Keratinocyte (primary cell): ENCODE measurements around the gene ABHD5. TPM values are rescaled to one million over a fixed set of nuclear protein-coding genes. Genes with fewer than 3 reads are reported as not detected.

Experiments used
- DNase-seq: peaks from one replicate; pipeline ENCODE4 v3.0.0-alpha.2; 2011; ENCODE audit warnings: low read depth, missing footprints, low spot score
- FAIRE-seq: peaks from 2 replicates; lab custom pipeline; 2011; peaks lifted over from hg19 to GRCh38; lab: Jason Lieb, UNC
- H2AFZ ChIP-seq: 2 replicates; pipeline ENCODE4 v1.6.0; 2012; ENCODE audit warnings: low read length, control low read depth, inconsistent platforms; ENCODE audit not compliant: control insufficient read depth
- H3K27ac ChIP-seq: 2 replicates; pipeline ENCODE4 v1.5.1; 2011; ENCODE audit warnings: low read length; ENCODE audit not compliant: control insufficient read depth, insufficient read depth
- H3K27me3 ChIP-seq: 3 replicates; pipeline ENCODE4 v1.6.0; 2011; ENCODE audit warnings: low read length; ENCODE audit not compliant: control insufficient read depth, insufficient read depth; ENCODE audit errors: extremely low read depth
- H3K36me3 ChIP-seq, 2 experiments: 2 replicates in 1 of 2; 3 replicates in 1 of 2; pipeline ENCODE4 v1.5.1; 2011; ENCODE audit warnings: low read length in 2 of 2, mild to moderate bottlenecking in 1 of 2; ENCODE audit not compliant: control insufficient read depth in 2 of 2, insufficient read depth in 2 of 2; ENCODE audit errors: extremely low read depth in 1 of 2
- H3K4me1 ChIP-seq: 3 replicates; pipeline ENCODE4 v1.5.1; 2011; ENCODE audit warnings: low read length; ENCODE audit not compliant: control insufficient read depth, insufficient read depth; ENCODE audit errors: extremely low read depth
- H3K4me2 ChIP-seq: 3 replicates; pipeline ENCODE4 v1.6.0; 2011; ENCODE audit warnings: low read depth, low read length; ENCODE audit not compliant: control insufficient read depth, insufficient read depth; ENCODE audit errors: extremely low read depth
- H3K4me3 ChIP-seq, 3 experiments: fragments of 200-600 bp in 1 of 3; sonication (generic) in 1 of 3; 2 replicates in 2 of 3; 3 replicates in 1 of 3; pipeline ENCODE4 v1.5.1; 2011 to 2016; ENCODE audit warnings: low read length in 3 of 3, mild to moderate bottlenecking in 3 of 3, control low read depth in 2 of 3, inconsistent platforms in 1 of 3, low read depth in 1 of 3, mixed read lengths in 1 of 3, mixed run types in 1 of 3, moderate library complexity in 1 of 3; ENCODE audit not compliant: control insufficient read depth in 2 of 3, insufficient read depth in 2 of 3; ENCODE audit errors: extremely low read depth in 1 of 3
- H3K79me2 ChIP-seq: 2 replicates; pipeline ENCODE4 v1.6.0; 2012; ENCODE audit warnings: low read length; ENCODE audit not compliant: control insufficient read depth, insufficient read depth
- H3K9ac ChIP-seq: 3 replicates; pipeline ENCODE4 v1.6.0; 2011; ENCODE audit warnings: low read length; ENCODE audit not compliant: control insufficient read depth, insufficient read depth; ENCODE audit errors: extremely low read depth
- H3K9me1 ChIP-seq: 3 replicates; pipeline ENCODE4 v1.6.0; 2011; ENCODE audit warnings: low read length; ENCODE audit not compliant: control insufficient read depth, insufficient read depth; ENCODE audit errors: extremely low read depth
- H3K9me3 ChIP-seq: 2 replicates; pipeline ENCODE4 v1.5.1; 2012; ENCODE audit warnings: low read depth, low read length; ENCODE audit not compliant: control insufficient read depth
- H4K20me1 ChIP-seq: 3 replicates; pipeline ENCODE4 v1.6.0; 2011; ENCODE audit warnings: low read length; ENCODE audit not compliant: control insufficient read depth, insufficient read depth; ENCODE audit errors: extremely low read depth
- EZH2 ChIP-seq: IDR thresholded peaks from one replicate; pipeline ENCODE4 v1.6.1; 2012; ENCODE audit warnings: inconsistent platforms, mild to moderate bottlenecking, low read length, moderate library complexity
- dilution Hi-C: fragments of 300-500 bp; cut with MboI; formaldehyde crosslinking; loops from one replicate; pipeline ENCODE4 v1.7.0; 2020; ENCODE audit warnings: low sequenced_read_pairs; ENCODE audit not compliant: extremely low pct_ligation_motif_present
- polyA plus RNA-seq, 5 experiments: library from polyadenylated mRNA; depleted of rRNA in 3 of 5; stranded (reverse) in 3 of 5; stranded (forward) in 1 of 5; unstranded in 1 of 5; fragments of >200 nt; gene quantifications; 1 replicate in 1 of 5; 2 replicates in 3 of 5; 3 replicates in 1 of 5; pipeline versions ENCODE4 v1.2.1 to v1.2.3, GENCODE V29; 2011 to 2012; ENCODE audit warnings: missing spikeins in 2 of 5, low read depth in 1 of 5, low replicate concordance in 1 of 5
- TF ChIP-seq, protein P1 (sequence below), 3 experiments: IDR thresholded peaks in 1 of 3; conservative IDR thresholded peaks in 1 of 3; optimal IDR thresholded peaks in 1 of 3; 2 replicates in 2 of 3; 3 replicates in 1 of 3; pipeline versions ENCODE3 to v1.5.1; 2011; ENCODE audit warnings: low read length in 3 of 3, mild to moderate bottlenecking in 3 of 3, moderate library complexity in 2 of 3, control low read depth in 1 of 3, inconsistent platforms in 1 of 3; ENCODE audit not compliant: insufficient read depth in 2 of 3; ENCODE audit errors: extremely low read depth in 1 of 3

ABHD5 gene
- polyA plus RNA-seq, 1 donor (not counting 4 experiments of a cell fraction or from before 2014, with no cell fraction given), result 26.8 TPM

DNA sequence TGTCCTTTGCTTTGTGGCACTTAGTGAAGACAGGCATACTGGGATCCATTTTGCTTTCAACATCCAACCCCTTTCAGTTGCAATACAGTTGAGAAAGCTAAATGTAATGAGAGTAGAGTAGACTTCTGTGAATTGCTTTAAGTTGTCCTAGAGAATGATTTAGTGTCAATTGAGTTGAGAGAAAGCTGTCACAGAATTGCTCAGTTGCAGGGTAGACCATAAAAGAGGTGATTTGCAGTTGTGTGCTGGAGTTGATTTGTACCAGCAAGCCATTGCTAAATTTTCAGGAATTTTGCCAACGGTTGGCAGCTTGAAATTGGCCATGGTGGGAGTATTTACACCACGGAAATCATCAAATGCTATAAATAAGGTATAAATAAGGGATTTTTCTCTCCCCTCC, 2.2 kb downstream of the ABHD5 start:
- Histone ChIP-seq H3K27me3 (no peaks in the 10 kb centered on the region), H3K4me3 (peak overlapping the region in 1 of 3 experiments; percentile 87), H3K79me2 (peaks cover 27% of the 10 kb centered on the region), H3K4me1 (peaks cover 37% of the 10 kb centered on the region), H3K36me3 (no peaks in the 10 kb centered on the region), H3K4me2 (peak overlapping the region; percentile 94), H2AFZ (no peak overlapping the region), H3K27ac (peak overlapping the region; percentile 75), H3K9me3 (no peaks in the 10 kb centered on the region), H3K9me1 (no peaks in the 10 kb centered on the region), H3K9ac (peak overlapping the region; percentile 39), H4K20me1 (no peaks in the 10 kb centered on the region)
- TF ChIP-seq, protein P1, sequence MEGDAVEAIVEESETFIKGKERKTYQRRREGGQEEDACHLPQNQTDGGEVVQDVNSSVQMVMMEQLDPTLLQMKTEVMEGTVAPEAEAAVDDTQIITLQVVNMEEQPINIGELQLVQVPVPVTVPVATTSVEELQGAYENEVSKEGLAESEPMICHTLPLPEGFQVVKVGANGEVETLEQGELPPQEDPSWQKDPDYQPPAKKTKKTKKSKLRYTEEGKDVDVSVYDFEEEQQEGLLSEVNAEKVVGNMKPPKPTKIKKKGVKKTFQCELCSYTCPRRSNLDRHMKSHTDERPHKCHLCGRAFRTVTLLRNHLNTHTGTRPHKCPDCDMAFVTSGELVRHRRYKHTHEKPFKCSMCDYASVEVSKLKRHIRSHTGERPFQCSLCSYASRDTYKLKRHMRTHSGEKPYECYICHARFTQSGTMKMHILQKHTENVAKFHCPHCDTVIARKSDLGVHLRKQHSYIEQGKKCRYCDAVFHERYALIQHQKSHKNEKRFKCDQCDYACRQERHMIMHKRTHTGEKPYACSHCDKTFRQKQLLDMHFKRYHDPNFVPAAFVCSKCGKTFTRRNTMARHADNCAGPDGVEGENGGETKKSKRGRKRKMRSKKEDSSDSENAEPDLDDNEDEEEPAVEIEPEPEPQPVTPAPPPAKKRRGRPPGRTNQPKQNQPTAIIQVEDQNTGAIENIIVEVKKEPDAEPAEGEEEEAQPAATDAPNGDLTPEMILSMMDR (optimal IDR thresholded peaks at IDR 0.05 in 1 of 3, IDR thresholded peaks at IDR 0.05 in 1 of 3, conservative IDR thresholded peaks at IDR 0.05 in 1 of 3; ENCODE audit: extremely low read depth in 1 of 3, insufficient read depth in 2 of 3, low read length in 3 of 3), result no peak
- no peak for TF ChIP-seq EZH2
- dilution Hi-C loops, result no loop called here
- DNase-seq, result no peak
- no peak for FAIRE-seq

DNA sequence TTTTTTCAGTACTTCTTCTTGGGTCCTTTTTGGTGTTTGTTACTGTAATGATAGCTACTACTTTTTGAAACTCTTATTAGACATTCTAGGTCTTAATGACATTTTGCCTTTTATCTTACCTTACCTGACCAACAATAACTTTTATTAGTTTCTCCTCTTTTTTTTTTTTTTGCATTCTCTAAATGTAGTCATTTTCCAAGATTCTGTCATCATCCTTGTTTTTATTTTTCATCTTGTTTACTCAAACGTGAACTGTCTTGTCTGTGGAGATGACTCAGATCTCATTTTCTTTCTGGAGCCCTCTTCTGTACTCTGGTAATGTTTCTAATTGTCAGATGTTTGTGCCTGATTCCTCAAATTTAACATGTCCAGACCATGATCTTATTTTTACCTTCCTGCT, 2.9 kb downstream of the ABHD5 start:
- dilution Hi-C loops, result no loop called here
- H2AFZ ChIP-seq, result peak overlapping the region; percentile 59
- H3K9me1 ChIP-seq, result no peaks in the 10 kb centered on the region
- no peaks in the 10 kb centered on the region for H3K36me3 ChIP-seq
- H3K4me2 ChIP-seq, result peak overlapping the region; percentile 94
- FAIRE-seq, result no peak
- H4K20me1 ChIP-seq, result no peaks in the 10 kb centered on the region
- H3K27ac ChIP-seq, result peak overlapping the region; percentile 75
- H3K4me1 ChIP-seq, result peaks cover 37% of the 10 kb centered on the region
- TF ChIP-seq, protein P1 (optimal IDR thresholded peaks at IDR 0.05 in 1 of 3, IDR thresholded peaks at IDR 0.05 in 1 of 3, conservative IDR thresholded peaks at IDR 0.05 in 1 of 3; ENCODE audit: extremely low read depth in 1 of 3, insufficient read depth in 2 of 3, low read length in 3 of 3), result no peak
- TF ChIP-seq EZH2, result no peak
- peaks cover 29% of the 10 kb centered on the region for H3K79me2 ChIP-seq
- H3K27me3 ChIP-seq, result no peaks in the 10 kb centered on the region
- peak overlapping the region in 2 of 3 experiments; percentile 48 to 87 for H3K4me3 ChIP-seq
- no peaks in the 10 kb centered on the region for H3K9me3 ChIP-seq
- DNase-seq, result peak; percentile 46
- H3K9ac ChIP-seq, result peak overlapping the region; percentile 53
